ENCODE data around the gene ADAMTSL2.

ADAMTSL2 gene

GRCh38 chr9:133579601-133580418 lies 45.3 kb downstream of the ADAMTSL2 start:
- Mint-ChIP-seq H3K4me3 (no peak overlapping the region), H3K9me3 (no peaks in the 10 kb centered on the region), H3K27ac (no peak overlapping the region), H3K27me3 (peaks cover 71% of the 10 kb centered on the region), H3K4me1 (ENCODE audit: low read depth) (peaks cover 9% of the 10 kb centered on the region), H3K36me3 (ENCODE audit: low read depth) (no peaks in the 10 kb centered on the region)
- intact Hi-C loops (cut with micrococcal nuclease): no loop called here

GRCh38 chr9:133580419-133580738 lies 45.9 kb downstream of the ADAMTSL2 start:
- no peaks in the 10 kb centered on the region for H3K9me3 Mint-ChIP-seq
- no peak overlapping the region for H3K4me3 Mint-ChIP-seq
- no peaks in the 10 kb centered on the region for H3K36me3 Mint-ChIP-seq (ENCODE audit: low read depth)
- peaks cover 76% of the 10 kb centered on the region for H3K27me3 Mint-ChIP-seq
- H3K27ac Mint-ChIP-seq: no peak overlapping the region
- H3K4me1 Mint-ChIP-seq (ENCODE audit: low read depth): peaks cover 9% of the 10 kb centered on the region
- intact Hi-C loops (cut with micrococcal nuclease): no loop called here

DNA sequence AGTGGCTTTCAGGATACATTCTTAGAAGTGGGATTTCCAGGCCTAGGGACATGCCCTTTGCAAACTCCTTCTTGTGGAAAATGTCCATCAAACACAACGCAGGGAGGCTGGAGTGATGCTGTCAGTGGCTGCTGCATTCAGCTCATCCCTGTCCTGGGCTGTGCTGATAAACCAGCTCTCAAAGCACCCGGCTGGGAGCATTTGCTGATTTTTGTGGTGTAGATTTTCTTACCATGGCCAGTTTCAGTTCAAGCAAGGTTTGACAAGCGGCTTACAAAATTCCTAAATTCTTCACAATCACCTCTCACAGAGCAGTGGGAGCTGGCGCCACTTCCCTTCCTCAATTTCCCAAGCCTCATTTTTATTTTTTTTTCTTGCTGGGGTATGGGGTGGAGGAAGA lies 46.5 kb downstream of the ADAMTSL2 start:
- Mint-ChIP-seq H3K27me3 (peaks cover 76% of the 10 kb centered on the region), H3K27ac (no peak overlapping the region), H3K4me1 (ENCODE audit: low read depth) (peaks cover 9% of the 10 kb centered on the region), H3K9me3 (no peaks in the 10 kb centered on the region), H3K36me3 (ENCODE audit: low read depth) (no peaks in the 10 kb centered on the region), H3K4me3 (no peak overlapping the region)
- intact Hi-C loops (cut with micrococcal nuclease): no loop called here

GRCh38 chr9:133581513-133582343 lies 47.2 kb downstream of the ADAMTSL2 start:
- intact Hi-C loops (cut with micrococcal nuclease): no loop called here
- H3K4me1 Mint-ChIP-seq (ENCODE audit: low read depth): peaks cover 4% of the 10 kb centered on the region

GRCh38 chr9:133582501-133583045 lies 48.1 kb downstream of the ADAMTSL2 start:
- no peak overlapping the region for H3K27ac Mint-ChIP-seq
- no peaks in the 10 kb centered on the region for H3K4me1 Mint-ChIP-seq (ENCODE audit: low read depth)
- H3K9me3 Mint-ChIP-seq: no peaks in the 10 kb centered on the region
- no peak overlapping the region for H3K4me3 Mint-ChIP-seq
- H3K27me3 Mint-ChIP-seq: peaks cover 77% of the 10 kb centered on the region
- intact Hi-C loops (cut with micrococcal nuclease): no loop called here
- no peaks in the 10 kb centered on the region for H3K36me3 Mint-ChIP-seq (ENCODE audit: low read depth)

More at GRCh38 chr9:133581513-133582343, 47.2 kb downstream of the ADAMTSL2 start:
- Mint-ChIP-seq H3K4me3 (no peak overlapping the region), H3K27me3 (peaks cover 77% of the 10 kb centered on the region), H3K27ac (no peak overlapping the region), H3K9me3 (no peaks in the 10 kb centered on the region), H3K36me3 (ENCODE audit: low read depth) (no peaks in the 10 kb centered on the region)

- intact Hi-C loops (cut with micrococcal nuclease): no loop called here
Measured at GRCh38 chr9:133583111-133583510, 48.6 kb downstream of the ADAMTSL2 start.

GRCh38 chr9:133583586-133583985 lies 49.1 kb downstream of the ADAMTSL2 start:
- intact Hi-C loops (cut with micrococcal nuclease): no loop called here
- H3K4me1 Mint-ChIP-seq (ENCODE audit: low read depth): no peaks in the 10 kb centered on the region
- H3K36me3 Mint-ChIP-seq (ENCODE audit: low read depth): no peaks in the 10 kb centered on the region
- peaks cover 67% of the 10 kb centered on the region for H3K27me3 Mint-ChIP-seq
- H3K4me3 Mint-ChIP-seq: no peak overlapping the region
- H3K9me3 Mint-ChIP-seq: peaks cover 7% of the 10 kb centered on the region
- no peak overlapping the region for H3K27ac Mint-ChIP-seq

More at GRCh38 chr9:133583111-133583510, 48.6 kb downstream of the ADAMTSL2 start:
- no peak overlapping the region for H3K4me3 Mint-ChIP-seq
- peaks cover 71% of the 10 kb centered on the region for H3K27me3 Mint-ChIP-seq
- H3K4me1 Mint-ChIP-seq (ENCODE audit: low read depth): no peaks in the 10 kb centered on the region
- H3K27ac Mint-ChIP-seq: no peak overlapping the region
- no peaks in the 10 kb centered on the region for H3K36me3 Mint-ChIP-seq (ENCODE audit: low read depth)
- H3K9me3 Mint-ChIP-seq: peaks cover 3% of the 10 kb centered on the region

DNA sequence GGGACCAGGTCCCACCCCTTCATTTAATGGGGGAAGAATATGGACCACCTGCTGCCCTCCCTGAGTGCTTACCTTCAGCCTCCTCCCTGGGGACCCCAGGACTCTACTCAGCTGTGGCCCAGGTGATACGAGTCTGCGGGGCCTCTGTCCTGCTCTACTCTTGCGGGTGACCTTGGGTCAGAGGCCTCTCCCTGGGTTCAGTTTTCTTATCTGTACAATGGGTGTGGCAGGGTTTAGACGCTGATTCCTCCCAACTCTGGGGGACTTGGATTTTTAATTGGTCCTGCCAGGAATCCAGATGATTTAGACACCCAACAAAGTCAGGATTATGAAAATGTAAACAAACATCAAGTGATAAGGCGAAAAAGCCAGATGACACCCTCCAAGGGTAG lies 49.7 kb downstream of the ADAMTSL2 start:
- intact Hi-C loops (cut with micrococcal nuclease): no loop called here
- H3K4me3 Mint-ChIP-seq: no peak overlapping the region
- H3K9me3 Mint-ChIP-seq: peaks cover 11% of the 10 kb centered on the region
- H3K27ac Mint-ChIP-seq: no peak overlapping the region
- H3K27me3 Mint-ChIP-seq: peaks cover 61% of the 10 kb centered on the region
- no peaks in the 10 kb centered on the region for H3K36me3 Mint-ChIP-seq (ENCODE audit: low read depth)
- no peaks in the 10 kb centered on the region for H3K4me1 Mint-ChIP-seq (ENCODE audit: low read depth)

DNA sequence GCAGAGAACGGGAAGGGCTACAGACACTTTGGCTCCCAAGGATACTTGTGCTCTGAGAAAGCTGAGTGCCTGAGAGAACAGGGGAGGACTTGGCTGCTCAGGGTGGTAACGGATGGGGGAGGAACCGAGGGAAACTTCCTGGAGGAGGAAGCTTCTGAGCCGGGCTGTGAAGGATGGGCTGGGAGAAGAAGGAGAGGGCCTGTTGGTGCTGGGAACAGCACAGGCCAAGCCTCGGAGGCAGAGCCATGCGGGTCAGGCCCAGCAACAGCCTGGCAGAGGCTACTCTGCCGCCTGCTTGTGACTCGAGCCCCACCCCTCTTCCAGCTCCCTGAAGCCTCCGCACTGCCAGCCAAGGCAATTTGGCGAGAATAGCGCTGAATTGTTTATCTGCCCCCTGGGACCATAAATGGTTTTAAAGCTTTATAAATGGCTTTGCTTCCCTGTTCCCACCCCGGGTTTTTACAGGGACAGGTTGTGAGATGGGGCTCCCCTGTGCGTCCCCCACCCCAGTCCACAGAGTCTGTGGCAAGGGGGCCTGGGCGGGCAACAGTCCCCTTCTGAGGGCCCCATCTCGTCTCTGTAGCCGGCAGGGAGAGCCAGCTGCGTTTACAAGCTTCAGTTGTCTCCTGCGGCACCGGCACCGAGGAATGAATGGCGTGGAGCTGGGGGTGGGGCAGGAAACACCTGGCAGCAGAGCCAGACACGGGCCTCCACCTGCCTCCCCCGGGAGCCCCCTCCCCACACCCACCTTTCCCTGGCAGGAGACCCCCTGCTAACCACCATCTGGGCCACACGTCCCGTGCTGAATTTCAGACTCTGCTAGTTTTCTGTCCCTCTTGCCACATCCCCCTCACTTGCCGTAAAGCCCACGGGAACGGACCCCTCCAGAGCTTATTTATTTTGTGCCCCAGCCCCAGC lies 50.3 kb downstream of the ADAMTSL2 start:
- H3K4me1 Mint-ChIP-seq (ENCODE audit: low read depth): no peaks in the 10 kb centered on the region
- peaks cover 11% of the 10 kb centered on the region for H3K9me3 Mint-ChIP-seq
- peaks cover 54% of the 10 kb centered on the region for H3K27me3 Mint-ChIP-seq
- no peaks in the 10 kb centered on the region for H3K36me3 Mint-ChIP-seq (ENCODE audit: low read depth)
- intact Hi-C loops (cut with micrococcal nuclease): no loop called here
- H3K4me3 Mint-ChIP-seq: no peak overlapping the region
- H3K27ac Mint-ChIP-seq: no peak overlapping the region

DNA sequence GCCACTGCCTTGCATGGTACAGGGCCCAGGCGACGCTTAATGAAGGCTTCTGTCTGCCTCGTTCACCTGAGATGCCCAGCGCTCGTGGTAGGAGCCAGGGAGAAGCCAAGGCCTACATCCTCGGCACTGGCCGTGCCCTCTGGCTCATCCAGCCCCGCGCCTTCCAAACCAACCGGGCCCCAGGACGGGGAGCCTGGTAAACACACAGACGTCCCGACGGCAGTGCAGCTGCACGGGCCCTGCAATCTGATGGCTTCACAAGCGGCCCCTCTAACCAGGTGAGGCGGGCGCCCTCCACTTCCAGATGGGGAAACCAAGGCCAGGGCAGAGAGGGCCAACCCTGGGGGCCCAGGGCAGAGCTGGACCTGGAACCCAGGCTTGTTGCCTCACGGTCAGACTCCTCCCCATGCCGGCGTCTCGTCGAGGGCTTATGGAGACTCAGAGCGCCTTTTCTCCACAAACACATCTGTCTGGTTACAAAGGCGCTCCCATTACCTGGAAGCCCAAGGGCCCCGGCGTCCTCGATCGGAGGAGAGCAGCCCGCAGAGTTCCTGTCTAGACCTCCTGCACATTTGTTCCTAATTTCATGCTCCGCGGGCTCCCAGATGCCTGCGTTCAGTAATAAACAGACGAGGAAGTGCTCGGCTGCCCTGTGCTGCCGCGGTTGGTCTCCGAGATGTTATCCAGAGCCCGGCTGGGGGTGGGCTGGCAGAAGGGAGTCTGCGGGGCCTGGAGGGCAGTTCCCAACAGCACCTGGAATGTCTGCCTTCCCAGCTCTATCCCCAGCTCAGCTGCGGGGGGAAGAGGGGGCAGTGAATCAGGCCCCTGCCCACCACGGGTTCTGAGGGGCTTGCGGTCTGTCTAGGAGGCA lies 51.2 kb downstream of the ADAMTSL2 start:
- Mint-ChIP-seq H3K27me3 (peaks cover 45% of the 10 kb centered on the region), H3K9me3 (peaks cover 11% of the 10 kb centered on the region), H3K36me3 (ENCODE audit: low read depth) (no peaks in the 10 kb centered on the region), H3K4me3 (no peak overlapping the region), H3K4me1 (ENCODE audit: low read depth) (no peaks in the 10 kb centered on the region), H3K27ac (no peak overlapping the region)
- intact Hi-C loops (cut with micrococcal nuclease): no loop called here

- peaks cover 43% of the 10 kb centered on the region for H3K27me3 Mint-ChIP-seq
- intact Hi-C loops (cut with micrococcal nuclease): no loop called here
- H3K4me1 Mint-ChIP-seq (ENCODE audit: low read depth): no peaks in the 10 kb centered on the region
- H3K9me3 Mint-ChIP-seq: peaks cover 11% of the 10 kb centered on the region
- H3K4me3 Mint-ChIP-seq: no peak overlapping the region
- no peak overlapping the region for H3K27ac Mint-ChIP-seq
- H3K36me3 Mint-ChIP-seq (ENCODE audit: low read depth): no peaks in the 10 kb centered on the region
Measured at GRCh38 chr9:133587051-133587450, 52.5 kb downstream of the ADAMTSL2 start.

GRCh38 chr9:133587466-133587865 lies 53.0 kb downstream of the ADAMTSL2 start:
- no peaks in the 10 kb centered on the region for H3K4me1 Mint-ChIP-seq (ENCODE audit: low read depth)
- peaks cover 11% of the 10 kb centered on the region for H3K9me3 Mint-ChIP-seq
- no peak overlapping the region for H3K4me3 Mint-ChIP-seq
- H3K27ac Mint-ChIP-seq: no peak overlapping the region
- H3K36me3 Mint-ChIP-seq (ENCODE audit: low read depth): no peaks in the 10 kb centered on the region
- intact Hi-C loops (cut with micrococcal nuclease): no loop called here
- peaks cover 43% of the 10 kb centered on the region for H3K27me3 Mint-ChIP-seq

Data from dendritic cell treated with granulocyte-macrophage colony-stimulating factor and Interleukin-4, amounts not matched to agents 40 ng/mL and 50 ng/mL, for 4 days (primary cell).